ENCODE results near the gene KRT76.

DNA sequence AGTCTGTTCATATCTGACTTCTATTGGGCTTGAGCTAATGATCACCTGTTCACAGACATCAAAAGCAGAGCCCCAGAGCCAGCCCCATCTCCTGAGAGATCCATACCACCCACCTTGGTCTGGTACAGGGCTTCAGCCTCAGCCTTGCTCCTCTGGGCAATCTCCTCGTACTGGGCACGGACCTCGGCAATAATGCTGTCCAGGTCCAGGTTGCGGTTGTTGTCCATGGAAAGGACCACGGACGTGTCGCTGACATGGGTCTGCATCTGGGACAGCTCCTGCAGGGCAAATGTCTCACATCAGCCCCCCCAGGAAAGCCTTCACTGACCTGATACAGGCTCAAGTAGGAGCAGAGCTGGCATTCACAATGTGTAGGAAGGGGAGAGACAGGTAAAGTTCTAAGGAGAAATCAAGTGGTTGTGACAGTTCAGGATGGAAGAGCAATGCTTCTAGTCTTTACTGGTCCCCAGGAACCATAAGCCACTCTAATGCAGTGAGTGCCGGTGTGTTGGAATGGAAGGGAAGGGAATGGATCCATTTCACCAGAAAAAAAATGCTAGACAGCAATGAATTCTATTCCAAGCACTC lies 31.5 kb upstream of the KRT76 start:
- TF ChIP-seq, protein P1, sequence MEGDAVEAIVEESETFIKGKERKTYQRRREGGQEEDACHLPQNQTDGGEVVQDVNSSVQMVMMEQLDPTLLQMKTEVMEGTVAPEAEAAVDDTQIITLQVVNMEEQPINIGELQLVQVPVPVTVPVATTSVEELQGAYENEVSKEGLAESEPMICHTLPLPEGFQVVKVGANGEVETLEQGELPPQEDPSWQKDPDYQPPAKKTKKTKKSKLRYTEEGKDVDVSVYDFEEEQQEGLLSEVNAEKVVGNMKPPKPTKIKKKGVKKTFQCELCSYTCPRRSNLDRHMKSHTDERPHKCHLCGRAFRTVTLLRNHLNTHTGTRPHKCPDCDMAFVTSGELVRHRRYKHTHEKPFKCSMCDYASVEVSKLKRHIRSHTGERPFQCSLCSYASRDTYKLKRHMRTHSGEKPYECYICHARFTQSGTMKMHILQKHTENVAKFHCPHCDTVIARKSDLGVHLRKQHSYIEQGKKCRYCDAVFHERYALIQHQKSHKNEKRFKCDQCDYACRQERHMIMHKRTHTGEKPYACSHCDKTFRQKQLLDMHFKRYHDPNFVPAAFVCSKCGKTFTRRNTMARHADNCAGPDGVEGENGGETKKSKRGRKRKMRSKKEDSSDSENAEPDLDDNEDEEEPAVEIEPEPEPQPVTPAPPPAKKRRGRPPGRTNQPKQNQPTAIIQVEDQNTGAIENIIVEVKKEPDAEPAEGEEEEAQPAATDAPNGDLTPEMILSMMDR (IDR thresholded peaks at IDR 0.05 in 4 of 5, conservative IDR thresholded peaks at IDR 0.05 in 1 of 5): no peak
- no peak for TF ChIP-seq POLR2A (IDR thresholded peaks at IDR 0.05)

Measured in gastrocnemius medialis (tissue), 4 donors.